HG03103 (cell line): ENCODE measurements around the gene MICU1.
"Not testable (repeated sequence)": the region's sequence is repeated elsewhere in the genome, so short reads cannot be mapped to it uniquely, and the experiment has no call there.

ENCODE experiments used
- ATAC-seq: cut with Tn5 transposase; IDR thresholded peaks from one replicate; pipeline ENCODE4 v1.9.1; 2021; ENCODE audit warnings: low read depth; ENCODE audit not compliant: unreplicated experiment

MICU1 gene

DNA sequence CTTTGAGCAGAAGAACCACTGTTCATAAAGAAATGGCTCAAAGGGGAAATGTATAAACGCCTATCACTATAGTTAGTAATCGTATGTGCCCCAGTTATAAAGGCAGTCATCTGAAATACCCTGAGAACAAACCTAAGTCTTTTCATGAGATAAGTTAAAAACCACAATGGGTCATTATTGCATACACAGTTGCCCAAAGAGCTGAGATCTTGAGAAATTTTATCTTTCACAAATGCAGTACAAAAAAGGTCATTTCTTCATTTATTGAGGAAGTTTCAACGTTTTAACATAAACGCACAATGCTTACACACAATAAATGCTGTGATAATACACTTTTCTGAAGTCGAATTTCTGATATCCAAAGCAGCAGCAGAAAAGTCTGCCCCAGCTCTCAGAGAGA is 114.4 kb downstream of the MICU1 start:
- ATAC-seq: no peak

DNA sequence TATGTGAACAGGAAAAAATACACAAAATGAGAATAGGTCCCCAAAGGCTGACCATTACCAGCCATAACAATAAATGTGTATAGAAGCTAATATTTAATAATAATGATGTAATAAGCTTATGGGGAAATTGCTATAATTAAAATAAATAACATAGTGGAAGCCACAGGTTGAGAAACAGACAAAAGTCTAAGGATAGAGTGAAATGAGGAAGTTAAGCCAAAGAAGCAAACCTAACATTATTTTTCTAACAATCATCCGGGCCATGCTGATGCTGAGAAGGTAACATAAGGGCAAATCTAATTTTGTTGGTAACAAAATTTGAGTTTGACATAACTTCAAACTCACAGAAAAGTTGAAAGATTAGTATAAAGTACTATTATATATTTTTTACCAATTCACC is 115.9 kb downstream of the MICU1 start:
- ATAC-seq: no peak

DNA sequence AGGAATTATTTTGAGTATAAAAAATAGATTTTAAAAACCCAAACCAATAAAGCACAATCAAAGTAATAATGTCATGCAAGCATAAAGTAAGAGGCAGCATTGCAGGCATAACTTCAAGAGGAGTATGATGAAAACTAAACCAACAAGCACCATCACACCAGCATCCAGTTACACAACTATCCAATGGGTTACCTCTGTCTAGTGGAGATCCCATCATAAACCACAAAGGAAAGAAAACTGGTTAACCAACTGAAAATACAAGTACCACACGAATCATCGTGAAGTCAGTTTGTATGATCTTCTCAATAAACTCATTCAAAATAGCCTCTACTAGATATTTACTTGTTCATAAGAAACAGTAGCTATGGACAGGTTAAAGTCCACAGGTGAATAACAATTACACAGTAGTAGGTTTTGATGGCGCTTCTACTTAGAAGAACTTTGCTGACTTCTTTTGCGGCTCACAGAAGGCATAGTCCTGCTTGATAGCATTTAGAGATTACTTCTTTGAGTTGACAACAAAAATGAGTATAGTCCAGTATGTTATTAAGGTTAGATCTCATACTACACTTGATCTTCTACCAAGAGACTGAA is 116.6 kb downstream of the MICU1 start:
- ATAC-seq: no peak

DNA sequence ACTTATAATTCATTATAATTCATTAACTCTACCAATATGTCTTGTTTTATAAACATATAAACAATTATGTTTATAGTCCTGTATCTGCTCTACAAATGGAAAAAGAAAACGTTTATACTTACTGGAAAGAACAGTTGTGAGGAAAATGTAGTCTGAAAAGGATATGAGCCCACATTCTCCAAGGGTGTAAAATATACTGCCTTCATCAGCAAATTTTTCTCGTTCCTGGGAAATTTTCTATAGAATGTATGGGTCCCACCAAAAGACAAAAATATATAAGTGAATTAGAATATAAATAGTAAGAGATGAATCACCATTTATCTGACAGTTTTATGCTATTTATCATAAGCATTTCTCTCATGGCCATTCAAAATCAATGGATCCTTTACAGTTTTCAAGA is 117.8 kb downstream of the MICU1 start:
- no peak for ATAC-seq

DNA sequence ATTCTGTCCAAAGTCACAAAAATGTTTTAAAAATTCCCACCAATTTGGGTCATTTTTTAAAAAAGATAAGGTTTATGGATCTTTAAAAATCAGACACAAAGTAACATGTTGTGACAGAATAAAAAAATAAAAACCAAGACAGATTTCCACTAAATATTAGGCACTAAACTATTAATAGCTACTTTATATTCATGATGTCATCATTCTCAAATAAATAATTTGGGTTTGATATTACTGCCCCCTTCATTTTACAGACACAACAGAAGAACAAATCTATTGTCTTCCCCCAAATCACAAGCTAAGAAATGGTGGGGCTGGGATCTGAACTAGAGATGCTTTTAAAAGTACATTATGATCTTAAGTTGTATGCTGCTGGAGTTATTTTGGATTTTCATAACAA is 119.4 kb downstream of the MICU1 start:
- no peak for ATAC-seq

DNA sequence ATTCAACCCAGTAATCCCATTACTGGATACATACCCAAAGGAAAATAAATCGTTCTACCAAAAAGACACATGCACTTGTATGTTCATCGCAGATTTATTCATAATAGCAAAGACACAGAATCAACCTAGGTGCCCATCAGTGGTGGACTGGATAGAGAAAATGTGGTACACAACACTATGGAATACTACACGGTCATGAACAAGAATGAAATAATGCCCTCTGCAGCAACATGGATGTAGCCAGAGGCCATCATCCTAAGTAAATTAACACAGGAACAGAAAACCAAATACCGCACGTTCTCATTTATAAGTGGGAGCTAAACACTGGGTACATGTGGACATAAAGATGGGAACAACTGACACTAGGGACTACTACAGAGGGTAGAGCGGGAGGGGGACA is 120.4 kb downstream of the MICU1 start:
- ATAC-seq: no peak

DNA sequence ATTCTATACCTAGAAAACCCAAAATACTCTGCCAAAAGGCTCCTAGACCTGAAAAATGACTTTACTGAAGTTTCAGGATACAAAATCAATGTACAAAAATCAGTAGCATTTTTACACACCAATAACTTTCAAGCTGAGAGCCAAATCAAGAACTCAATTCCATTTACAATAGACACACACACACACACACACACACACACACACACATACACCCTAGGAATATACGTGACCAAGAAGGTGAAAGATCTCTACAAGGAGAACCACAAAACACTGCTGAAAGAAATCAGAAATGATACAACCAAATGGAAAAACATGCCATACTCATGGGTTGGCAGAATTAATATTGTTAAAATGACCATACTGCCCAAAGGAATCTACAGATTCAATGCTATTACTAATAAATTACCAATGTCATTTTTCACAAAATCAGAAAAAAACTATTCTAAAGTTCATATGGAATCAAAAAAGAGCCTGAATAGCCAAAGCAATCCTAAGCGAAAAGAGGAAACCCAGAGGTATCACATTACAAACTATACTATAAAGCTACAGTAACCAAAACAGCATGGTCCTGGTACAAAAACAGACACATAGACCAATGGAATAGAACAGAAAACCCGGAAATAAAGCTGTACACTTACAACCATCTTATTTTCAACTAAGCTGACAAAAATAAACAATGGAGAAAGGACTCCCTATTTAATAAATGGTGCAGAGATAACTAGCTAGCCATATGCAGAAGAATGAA is 122.0 kb downstream of the MICU1 start:
- no peak for ATAC-seq

DNA sequence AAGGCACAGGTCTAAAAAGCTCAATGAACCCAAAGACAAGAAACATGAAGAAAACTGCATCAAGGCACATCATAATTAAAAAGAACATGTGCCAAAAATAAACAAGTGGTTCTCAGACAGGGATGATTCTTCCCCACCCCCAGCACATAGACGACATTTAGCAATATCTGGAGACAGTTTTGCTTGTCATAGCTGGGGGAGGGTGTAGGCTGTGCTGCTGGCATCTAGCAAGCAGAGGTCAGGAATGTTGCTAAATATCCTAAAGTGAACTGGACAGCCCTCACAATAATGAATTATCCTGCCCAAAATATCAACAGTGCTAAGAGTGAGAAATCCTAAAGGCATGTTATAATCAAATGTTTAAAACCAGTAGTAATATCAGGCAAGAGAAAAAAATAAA is 122.6 kb downstream of the MICU1 start:
- no peak for ATAC-seq

DNA sequence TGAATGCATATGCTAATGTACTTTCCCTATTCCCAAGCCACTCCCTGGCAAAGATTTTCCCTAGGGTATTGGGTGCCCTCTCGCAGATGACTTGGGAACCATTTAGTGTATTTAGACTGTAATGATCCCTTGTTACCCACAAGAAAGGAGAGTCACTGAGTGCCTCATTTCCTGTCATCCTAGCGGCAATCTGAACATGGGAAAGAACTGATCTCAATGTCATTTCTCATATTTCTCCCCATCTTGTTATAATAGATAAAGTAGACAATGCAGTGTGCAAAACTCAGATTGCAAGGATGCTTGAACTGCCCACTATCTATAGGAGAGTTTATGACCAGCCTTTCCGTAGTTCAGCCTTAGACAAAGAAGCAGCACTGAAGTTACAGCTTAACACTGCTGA is 123.3 kb downstream of the MICU1 start:
- no peak for ATAC-seq

DNA sequence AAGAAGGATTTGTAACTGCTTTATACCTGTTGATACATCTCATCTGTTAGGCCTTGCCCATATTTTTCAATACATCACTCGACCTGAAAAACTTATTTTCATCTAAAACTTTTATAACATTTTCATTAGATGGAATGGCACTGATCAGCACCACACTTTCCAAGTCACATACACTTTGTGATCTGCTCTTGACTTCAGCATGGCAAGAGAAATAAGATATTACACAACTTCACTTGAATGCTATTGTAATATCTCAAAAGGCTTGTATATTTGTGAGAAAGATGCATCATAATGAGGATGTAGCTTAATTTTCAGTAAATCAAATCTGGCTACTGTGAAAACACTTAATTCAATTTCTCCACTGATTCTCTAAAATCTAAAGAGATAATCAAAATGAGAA is 126.2 kb downstream of the MICU1 start:
- no peak for ATAC-seq

DNA sequence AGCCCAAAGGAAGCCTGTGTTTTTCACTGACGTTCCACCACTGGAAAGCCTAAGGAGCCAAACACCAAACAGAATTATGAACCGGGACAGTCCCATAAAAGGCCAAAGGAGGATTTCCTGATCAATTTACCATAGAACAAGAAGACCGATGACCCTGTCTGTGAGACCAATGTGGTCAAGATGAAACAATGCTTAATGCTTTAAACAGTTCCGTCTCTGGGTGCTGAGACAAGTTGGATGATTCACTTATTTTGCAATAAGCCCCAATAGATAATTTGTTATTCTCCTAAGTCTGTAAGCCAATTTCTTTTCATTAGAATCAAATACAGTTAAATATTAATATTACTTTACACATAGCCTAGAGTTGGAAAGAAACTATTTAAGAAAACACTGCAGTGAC is 134.9 kb downstream of the MICU1 start:
- no peak for ATAC-seq

DNA sequence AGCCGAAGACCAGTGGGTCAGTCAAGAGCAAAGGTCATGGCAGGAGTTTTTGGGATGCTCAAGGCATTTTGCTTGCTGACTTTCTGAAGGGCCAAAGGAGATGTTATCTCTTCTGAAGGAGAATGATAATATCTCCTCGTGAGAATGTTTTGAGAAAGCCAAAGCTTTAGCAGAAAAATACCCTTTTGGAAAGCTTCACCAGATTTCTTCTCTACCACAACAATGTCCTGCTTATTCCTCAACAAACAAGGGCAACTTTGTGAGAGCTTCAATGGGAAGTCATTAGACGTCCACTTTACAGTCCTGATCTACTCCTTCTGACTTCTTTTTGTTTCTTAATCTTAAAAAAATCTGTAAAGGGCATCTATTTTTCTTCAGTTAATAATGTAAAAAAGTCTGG is 138.4 kb downstream of the MICU1 start:
- ATAC-seq: no peak

DNA sequence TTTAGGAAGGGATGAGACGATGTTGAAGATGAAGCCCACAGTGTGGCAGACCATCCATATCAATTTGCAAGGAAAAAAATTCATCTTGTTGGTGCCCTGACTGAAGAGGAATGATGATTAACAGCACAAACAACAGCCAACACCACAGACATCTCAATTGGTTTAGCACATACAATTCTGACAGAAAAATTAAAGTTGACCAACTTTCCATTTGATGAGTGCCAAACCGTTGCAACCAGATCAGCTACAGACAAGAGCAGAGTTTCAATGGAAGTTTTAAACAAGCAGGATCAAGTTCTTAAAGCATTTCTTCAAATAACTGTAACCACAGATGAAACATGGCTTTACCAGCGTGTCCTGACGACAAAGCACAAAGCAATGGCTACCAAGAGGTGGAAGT is 138.8 kb downstream of the MICU1 start:
- no peak for ATAC-seq

DNA sequence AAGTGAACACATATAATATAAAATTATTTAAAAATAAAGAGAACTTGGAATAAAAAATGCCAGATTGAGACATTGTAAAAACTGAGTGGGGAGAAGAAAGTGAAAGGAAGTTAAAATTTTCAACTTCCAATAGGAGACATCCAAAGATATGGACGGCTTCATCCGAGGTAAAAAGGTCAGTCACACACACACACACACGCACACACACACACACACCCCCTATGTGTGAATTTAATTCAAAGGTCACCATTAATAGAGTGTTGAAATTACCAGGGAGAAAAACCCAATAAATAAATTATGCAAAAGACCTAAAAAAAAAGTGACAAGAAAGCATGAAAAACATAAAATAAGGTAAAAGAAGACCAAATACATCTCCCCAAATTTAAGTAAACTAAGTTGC is 140.2 kb downstream of the MICU1 start:
- ATAC-seq: no peak

DNA sequence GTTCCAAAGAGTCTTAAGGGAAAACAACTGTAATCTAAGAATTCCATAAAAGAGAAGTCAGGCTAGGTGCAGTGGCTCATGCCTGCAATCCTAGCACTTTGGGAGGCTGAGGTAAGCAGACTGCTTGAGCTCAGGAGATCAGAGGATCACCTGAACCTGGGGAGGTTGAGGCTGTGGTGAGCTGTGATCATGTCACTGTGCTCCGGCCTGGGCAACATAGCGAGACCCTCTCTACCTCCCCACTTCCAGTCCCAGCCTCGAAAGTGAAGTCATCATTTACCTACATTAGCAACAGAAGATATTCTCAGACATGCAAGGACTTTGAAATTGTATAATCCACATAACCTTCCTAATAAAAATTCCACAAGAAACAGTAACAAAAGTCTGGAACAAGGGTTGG is 141.4 kb downstream of the MICU1 start:
- no peak for ATAC-seq

DNA sequence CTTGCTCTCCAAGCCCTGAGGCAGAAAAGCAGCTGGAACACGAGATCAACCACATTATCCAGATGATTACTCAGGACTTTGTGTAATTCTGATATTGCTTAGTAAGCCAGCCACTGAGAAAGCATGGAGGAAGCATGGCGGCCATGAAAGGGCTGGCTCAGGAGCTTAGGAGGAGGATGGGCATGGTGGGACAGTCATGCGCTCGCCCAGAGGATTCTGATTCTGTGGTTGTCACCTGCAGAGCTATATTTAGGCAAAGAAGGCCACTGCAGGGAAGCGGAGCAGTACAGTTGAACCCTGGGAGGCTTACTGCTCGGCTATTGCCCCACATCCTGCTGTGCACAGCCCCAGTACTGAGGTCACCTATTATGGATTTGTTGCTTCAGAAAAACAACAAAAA is 142.4 kb downstream of the MICU1 start:
- no peak for ATAC-seq

DNA sequence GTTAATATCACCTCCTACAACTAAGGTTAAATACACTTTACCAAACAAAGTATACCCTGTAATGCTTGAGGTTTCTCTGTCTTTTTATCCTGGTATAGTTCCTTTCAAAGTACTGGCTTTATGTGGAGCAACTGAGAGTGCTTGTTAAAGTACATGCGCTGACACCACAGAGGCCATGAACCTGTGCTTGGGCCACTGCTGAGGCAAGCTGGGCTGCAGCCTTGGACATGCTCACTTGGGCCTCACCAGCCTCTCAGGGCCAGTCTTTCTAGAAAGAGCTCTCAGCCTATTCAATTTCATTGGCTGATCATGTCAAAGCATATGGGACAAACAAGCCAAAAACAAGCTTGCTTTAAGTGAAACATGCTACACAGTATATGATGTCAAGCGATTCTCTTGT is 145.0 kb downstream of the MICU1 start:
- no peak for ATAC-seq

DNA sequence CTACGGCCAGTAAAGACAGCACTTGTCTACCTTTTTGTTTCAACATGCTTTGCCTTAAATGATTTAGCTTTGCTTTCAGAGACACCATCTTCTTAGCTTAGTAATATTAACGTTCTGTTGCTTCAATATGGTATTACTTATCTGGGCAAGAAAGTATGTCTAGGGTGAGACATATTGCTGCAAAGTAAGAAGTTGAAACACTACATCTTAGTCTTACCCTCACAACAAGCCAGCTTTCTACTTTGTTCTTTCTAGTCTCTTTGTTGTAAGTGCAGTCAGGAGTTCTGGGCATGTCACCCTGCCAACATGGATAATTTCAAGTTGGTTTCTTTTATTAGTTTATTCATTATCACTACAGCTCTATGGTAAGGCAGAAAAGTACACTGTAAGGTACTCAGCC is 148.4 kb downstream of the MICU1 start:
- ATAC-seq: no peak

DNA sequence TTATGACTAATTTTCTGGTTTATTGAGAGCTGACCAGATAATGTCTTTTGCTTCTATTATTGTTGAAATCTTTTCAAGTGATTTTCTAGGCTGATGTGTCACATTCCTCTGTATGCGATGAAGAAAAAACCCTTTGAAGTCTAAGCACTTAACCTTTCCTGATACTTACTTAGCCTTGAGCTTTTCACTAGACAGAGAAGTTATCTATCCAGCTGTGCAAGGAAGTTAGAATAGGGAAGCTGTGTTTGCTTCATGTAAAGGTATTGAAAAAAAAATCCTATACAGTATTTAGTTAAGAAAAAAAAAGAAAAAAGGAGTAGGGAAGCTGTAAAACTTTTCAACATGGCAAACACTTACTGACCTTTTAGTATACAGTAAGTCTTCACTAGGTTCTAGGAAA is 153.6 kb downstream of the MICU1 start:
- ATAC-seq: no peak

DNA sequence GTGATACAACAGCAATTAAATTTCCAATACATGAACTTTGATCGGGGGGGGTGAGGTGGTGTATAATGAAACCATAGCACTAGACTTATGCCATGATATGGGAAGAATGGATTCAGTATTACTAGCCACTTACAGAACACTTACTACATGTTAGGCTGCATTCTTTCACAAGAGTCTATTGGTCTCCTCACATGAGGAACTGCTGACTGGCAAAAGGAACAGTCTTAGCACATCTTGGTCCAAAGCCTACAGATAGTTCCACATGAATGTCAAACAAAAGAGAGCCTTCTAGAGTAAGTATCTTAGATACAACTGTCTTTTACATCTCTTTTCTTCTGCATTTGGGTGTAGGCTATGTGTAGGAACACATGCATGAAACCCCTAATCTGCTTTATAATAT is 155.2 kb downstream of the MICU1 start:
- ATAC-seq: no peak

DNA sequence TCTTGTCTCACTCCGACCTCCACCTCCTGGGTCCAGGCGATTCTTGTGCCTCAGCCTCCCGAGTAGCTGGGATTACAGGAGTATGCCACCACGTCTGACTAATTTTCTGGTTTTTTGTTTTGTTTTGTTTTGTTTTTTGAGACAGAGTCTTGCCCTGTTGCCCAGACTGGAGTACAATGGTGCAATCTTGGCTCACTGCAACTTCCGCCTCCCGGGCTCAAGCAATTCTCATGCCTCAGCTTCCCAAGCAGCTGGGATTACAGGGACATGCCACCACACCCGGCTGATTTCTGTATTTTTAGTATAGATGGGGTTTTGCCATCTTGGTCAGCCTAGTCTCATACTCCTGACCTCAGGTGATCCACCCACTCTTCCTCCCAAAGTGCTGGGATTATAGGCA is 158.8 kb downstream of the MICU1 start:
- ATAC-seq: not testable (repeated sequence)

DNA sequence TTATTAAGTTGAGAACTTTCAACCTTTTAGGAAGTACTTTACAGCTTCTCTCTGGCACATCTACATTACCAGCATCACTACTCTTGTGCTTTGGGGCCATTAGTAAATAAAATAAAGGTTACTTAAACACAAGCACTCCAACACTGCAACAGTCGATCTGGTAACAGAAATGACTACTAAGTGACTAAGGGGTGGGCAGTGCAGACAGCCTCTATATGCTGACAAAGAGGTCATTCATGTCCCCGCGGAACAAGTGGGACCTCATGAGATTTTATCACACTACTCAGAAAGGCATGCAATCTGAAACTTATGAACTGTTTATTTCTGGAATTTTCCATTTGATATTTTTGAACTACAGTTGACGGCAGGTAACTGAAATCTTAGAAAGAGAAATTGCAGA is 159.9 kb downstream of the MICU1 start:
- no peak for ATAC-seq

DNA sequence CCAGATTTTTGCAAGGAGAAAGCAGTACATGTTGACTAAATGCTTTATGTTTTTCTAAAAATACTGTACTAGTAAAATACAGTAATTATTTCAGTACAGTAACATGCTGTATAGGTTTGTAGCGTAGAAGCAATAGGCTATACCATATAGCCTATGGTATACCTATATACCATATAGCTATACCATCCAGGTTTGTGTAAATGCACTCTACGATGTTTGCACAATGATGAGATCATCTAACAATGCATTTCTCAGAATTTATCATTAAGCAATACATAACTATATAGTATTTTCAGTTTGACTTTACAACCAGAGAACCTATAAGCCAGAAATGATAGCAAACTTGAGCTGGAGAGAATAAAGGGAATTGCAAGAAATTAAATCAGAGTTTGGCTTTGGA is 161.4 kb downstream of the MICU1 start:
- no peak for ATAC-seq
